GM21737 (cell line): Measurements from ENCODE around the gene GTF2H2C.
"Not testable (repeated sequence)": the region's sequence is repeated elsewhere in the genome, so short reads cannot be mapped to it uniquely, and the experiment has no call there.

Experiments used
- ATAC-seq: cut with Tn5 transposase; IDR thresholded peaks from one replicate; pipeline ENCODE4 v1.9.1; 2021; ENCODE audit warnings: mild to moderate bottlenecking, moderate library complexity; ENCODE audit not compliant: unreplicated experiment

GTF2H2C gene

DNA sequence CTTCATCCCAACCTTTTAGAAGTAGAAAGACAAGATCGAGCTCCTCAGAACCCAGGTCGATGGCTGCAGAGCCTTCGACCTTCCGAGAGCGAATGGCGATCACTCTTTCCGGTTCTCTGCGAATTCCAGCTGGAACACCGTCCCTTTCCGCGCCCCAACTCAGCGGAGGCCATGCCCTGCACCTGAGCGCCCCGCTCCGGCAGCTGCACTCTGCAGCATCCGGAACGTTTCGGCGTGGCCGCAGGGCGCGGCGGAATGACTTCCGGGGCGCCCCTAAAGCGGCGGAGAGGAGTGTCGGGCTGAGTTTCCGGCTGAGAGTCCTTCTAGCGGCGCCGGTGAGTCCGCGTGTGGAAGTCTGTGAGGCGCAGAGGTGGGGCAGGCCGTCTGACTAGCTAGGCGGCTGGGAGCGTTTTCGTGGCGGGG, at the start of gene GTF2H2C:
Gene GTF2H2C (plus strand): TSS at position 284 of the 423 bp plus-strand sequence. CDS start 4,942 bp downstream, outside the sequence.
- ATAC-seq, result peak; percentile 99

DNA sequence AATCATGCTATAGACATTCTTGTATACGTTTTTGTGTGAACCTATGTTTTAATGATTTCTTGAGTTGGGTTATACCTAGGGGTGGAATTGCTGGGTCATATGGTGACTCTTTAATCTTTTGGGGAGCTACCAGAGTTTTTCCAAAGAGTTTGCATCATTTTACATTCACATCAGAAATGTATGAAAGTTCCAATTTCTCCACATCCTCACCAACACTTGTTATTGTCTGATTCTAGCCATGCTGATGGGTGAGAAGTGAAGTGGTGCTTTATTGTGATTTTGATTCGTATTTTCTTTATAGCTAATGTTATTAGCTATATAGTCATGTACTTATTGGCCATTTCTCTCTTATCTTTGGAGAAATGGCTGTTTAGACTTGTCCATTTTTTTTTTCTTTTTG, 49.3 kb upstream of the GTF2H2C start:
- ATAC-seq, result no peak

DNA sequence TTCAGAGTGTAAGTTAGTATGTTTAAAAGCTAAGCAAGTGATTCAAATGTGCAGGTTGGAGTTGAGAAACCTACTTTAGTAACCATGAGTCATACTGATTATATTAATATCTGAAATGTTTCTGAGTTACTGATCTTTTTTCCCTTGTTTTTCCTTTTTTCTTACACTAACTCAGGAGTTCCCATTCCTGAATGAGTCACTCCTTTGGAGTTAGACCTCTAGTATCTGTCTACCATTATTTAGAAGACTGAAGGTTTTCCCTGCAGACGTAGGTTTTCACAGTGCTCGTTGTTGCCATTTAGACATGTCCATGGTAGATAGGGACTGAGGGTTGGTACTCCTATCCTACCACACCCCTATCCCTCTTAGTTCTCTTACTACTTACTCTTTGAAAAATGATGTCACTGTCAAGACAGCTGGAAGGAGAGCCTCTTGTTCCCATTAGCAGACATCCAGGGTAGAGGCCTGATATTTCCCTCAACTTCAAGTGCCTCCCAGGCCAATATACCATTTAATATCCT, 47.2 kb upstream of the GTF2H2C start:
- no peak for ATAC-seq

DNA sequence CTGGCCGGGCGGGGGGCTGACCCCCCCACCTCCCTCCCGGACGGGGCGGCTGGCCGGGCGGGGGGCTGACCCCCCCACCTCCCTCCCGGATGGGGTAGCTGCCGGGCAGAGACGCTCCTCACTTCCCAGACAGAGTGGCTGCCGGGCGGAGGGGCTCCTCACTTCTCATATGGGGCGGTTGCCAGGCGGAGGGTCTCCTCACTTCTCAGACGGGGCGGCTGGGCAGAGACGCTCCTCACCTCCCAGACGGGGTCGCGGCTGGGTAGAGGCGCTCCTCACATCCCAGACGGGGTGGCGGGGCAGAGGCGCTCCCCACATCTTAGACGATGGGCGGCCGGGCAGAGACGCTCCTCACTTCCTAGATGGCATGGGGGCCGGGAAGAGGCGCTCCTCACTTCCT, 44.4 kb upstream of the GTF2H2C start:
- not testable (repeated sequence) for ATAC-seq

DNA sequence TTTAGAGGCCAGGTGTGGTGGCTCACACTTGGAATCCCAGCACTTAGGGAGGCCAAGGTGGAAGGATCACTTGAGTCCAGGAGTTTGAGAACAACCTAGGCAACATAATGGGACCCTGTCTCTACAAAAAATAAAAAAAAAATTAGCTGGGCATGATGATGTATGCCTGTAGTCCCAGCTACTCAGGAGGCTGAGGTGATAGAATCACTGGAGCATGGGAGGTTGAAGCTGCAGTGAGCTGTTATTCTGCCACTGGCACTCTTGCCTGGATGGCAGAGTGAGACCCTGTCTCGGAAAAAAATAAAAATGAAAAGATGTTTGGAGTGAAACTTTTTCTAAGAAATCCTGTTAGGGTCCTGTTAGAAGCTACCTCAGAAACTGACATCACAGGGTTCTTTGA, 43.2 kb upstream of the GTF2H2C start:
- ATAC-seq, result no peak

DNA sequence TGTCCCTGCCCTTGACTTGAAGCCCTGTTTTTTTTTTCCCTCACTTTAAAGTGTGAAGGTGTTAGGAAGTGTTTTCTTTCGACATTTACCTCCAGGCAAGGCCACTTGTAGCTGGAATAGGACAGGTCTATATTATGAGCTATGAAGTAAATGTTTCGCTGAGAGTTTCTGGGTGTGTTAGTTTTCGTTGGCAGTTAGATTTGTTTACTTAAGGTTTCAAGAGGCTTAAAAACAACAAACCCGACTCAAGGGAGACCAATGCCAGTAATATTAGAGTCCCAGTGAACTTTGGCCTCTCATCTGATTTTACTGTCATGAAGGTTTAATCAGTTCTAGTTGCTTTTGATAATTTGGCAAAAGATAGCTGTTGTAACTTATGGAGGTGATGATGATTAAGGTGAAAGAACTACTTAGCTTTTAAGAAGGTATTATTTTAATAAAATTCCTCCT, 42.2 kb upstream of the GTF2H2C start:
- no peak for ATAC-seq

DNA sequence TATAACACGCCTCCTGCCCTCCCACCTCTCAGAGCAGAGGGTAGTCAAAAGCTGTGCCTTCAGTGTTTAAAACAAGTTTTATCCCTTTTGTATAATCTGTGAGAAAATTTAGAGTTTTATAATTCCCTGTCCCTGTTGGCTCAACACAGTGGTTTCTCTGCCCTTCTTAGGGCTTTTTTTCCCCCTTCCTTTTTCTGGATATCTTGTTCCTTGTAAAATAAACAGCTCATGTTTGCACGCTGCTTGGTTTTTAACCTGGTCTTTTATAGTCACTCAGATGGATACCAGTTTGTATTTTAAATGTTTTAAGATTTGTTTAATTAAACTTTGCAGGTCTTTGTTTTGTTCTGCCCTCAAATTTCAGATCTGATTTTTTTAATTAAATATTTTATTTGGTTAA, 40.7 kb upstream of the GTF2H2C start:
- ATAC-seq, result no peak

DNA sequence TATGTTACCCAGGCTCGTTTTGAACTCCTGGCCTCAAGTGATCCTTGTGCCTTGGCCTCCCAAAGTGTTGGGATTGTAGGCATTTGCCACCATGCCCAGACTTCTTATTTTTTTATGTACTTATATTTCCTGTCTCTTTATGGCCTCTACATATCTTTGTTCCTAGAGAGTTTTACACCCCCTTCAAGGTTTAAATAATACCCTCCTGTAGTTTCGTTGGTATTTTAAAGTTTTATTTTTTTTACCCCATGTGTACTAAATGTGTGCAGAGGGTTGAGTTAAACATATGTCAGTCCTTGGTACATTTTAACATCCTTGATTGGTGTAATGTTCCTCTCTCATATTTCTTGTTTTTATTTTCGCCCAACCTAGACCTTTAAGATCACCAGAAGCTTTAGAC, 38.0 kb upstream of the GTF2H2C start:
- ATAC-seq, result no peak

DNA sequence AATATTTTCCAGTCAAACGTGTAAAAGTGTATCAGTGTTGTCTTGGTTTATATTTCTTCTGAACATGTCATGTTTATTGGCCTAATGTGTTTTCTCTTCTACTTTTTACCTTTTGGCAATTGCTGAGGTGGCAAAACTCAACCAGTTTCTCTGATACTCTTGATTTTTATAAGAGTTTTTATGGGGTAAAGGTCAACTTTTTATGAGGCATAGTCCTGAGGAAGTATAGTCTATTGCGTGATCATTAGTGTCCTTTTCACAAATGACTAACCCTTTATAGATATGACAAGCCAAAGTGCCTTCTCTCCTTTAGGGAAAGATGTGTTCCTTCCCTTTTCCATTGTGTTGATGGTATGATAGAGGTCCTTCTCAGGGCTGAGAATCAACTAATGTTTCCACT, 34.5 kb upstream of the GTF2H2C start:
- ATAC-seq, result no peak

DNA sequence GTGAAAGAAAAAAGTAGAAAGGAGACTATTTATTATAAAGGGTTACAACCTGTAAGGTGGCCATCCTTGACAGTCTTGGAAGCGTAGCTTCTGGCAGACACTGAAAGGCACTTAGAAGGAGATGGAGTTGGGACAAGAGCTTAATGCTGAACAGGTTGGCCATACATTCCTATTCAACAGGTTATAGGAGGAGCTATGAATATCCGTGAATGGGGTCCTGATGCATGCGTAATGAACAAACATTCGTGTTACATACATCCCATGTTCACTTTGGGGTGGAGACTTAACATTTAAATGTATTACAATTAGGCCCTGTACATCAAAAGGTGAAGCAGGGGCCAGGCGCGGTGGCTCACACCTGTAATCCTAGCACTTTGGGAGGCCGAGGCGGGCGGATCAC, 33.3 kb upstream of the GTF2H2C start:
- no peak for ATAC-seq

DNA sequence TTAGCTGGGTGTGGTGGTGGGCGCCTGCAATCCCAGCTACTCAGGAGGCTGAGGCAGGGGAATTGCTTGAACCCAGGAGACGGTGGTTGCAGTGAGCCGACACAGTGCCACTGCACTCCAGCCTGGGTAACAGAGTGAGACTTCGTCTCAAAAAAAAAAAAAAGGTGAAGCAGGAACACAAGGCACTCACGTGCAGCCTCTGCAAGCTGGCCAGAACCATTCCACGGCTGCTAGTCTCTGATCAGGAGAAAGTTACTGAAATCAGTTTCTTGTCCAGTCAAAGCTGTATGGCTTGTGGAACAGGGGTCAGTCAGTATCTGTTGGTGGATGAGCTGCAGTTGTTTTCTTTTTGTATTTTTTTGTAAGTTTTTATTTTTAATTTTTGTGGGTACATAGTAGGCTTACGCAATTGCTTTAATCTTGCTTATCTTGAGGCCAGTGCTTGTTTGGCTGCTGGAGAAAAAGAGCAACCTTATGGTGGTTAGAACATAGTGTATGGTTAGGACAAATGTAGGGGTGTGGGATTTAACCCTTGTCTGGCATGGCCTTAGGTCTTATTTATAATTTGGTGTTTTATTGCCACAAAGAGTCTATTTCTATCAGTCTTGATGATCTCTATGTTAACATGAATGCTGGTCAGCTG, 32.7 kb upstream of the GTF2H2C start:
- ATAC-seq, result no peak

DNA sequence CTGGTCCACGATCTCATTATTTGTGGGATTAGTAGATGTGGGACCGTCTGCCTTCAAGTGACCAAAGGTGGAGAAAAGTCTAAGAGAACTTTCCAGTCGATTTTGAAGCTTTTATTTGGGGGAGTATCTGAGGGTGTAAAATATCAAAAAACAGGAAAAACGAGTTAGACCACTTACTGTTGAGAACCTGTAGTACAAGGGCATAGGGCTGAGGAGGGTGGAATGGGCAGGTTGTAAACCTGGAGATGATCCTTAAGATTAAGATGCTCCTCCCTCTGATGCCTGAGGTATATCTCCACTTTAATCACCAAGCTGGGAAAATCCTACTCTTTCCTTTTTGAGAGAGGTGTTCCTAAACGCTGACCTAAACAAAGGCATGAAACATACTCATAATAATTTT, 32.0 kb upstream of the GTF2H2C start:
- ATAC-seq, result no peak

DNA sequence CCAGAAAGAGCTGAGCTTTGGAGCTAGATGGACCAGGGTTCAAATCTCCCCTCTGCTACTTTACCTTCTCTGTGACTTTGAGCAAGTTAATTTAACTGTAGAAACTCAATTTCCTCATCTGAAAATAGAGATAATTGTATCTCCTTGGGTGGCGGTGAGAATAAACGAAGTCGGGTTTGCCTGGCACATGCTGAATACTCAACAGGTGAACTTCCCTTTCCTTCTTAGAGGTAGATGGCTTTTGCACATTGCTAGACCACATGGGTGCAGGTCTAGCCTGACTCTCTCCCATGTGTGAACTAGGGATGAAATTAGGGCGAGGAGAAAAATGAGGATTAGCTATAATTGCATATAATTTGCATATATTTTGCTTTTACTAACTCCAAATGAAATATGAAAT, 31.4 kb upstream of the GTF2H2C start:
- no peak for ATAC-seq

DNA sequence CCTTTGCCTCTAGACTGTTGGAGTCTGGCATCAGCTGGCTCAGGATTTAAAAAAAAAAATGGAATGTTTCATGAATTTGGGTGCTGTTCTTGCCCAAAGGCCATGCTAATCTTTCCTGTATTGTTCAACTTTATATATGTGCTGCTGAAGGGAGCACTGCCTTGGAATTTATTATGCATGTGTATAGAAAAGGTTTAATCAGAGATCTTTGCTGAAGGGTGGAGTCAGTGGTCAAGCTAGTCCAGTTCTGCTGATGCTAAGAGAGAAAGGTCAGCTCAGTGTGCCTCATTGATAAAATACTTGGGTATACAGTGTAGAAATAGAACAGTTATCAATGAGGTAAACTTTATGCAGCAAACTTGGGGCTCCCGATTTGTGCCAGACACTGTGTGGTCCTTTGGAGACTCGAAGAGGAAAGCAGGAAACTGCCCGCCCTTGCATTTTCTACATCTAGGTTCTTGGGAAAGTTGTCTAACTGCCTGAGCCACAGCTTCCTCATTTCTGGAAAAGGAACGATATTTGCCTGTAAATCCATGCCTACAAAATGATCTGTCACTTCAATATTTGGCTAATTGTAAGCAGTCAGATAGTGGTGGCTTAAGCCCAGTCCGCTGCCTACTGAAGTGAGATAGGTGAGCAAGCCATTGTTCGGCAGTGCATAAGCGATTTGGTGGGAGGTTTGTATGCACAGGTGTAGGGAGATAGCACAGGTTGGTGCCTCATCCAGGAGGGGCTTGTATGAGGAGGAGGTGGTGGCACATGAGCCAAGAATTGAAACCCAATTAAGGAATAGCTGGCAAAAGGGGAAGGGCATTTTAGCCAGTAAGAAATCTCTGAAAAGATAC, 29.2 kb upstream of the GTF2H2C start:
- no peak for ATAC-seq

DNA sequence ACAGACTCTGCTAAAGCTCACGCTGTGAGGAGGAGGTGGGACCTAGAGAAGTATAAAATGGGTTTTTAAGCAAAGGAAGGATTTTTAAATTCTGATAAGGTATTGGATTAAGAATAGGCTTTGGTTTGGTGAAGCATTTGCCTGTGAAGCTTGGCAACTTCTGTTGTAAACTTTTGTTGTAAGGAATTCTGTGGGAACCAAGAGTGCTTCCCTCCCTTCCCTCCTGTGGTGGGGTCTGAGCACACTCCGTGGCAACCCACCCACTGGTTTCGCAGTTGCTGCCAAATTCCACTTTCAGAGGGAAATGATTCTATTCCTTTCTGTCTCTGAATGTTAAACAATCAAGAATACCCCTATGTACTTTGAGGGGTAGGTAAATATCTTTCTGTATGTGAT, 28.6 kb upstream of the GTF2H2C start:
- no peak for ATAC-seq

DNA sequence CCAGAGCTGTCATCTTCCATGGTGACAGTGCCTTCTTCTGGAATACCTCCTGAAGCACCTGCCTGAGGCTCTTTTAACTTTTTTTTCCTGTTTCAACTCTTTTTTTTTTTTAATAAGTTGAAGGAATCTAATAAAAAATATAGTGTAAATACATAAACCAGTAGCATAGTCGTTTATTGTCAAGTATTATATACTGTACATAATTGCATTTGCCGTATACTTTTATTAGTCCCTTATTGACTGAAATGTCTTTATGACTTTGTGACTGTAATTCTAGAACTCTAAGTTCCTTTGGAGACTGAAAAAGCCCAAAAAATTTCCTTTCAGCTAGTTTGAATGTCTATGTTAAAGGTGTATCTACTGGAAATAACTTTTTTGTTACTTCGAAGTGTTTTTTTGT, 22.1 kb upstream of the GTF2H2C start:
- ATAC-seq, result not testable (repeated sequence)

DNA sequence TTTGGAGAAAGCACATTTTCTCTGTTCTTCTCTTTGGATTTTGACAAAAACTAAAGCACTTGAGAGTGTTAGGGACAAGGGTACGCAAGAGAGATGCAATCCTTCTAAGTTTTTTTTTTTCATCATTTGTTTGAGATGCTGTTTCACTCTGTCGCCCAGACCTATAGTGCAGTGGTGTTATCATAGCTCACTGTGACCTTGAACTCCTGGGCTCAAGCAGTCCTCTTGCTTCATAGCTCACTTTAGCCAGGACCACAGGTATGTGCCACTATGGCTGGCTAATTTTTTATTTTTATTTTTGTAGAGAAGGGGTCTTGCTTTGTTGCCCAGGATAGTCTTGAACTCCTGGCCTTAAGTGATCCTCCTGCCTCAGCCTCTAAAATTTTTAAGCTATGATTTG, 21.3 kb upstream of the GTF2H2C start:
- ATAC-seq, result not testable (repeated sequence)

DNA sequence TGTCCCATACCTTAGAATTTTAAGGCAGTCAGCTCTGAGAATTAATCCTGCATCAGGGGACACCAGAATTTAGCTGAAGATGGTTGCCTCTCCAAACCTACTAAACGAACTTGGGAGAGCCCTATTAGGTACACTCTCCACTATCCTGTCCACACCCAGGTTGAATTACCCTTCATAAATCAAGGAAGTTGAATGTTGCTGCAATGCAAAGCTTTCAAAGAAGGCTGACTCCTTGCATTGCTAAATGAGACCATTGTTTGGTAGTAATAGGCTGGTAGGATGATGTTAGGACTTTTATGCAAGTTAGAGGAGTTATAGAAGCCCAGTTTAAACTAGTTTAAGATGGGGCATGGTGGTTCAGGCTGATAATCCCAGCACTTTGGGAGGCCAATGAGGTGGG, 18.6 kb upstream of the GTF2H2C start:
- ATAC-seq, result not testable (repeated sequence)

DNA sequence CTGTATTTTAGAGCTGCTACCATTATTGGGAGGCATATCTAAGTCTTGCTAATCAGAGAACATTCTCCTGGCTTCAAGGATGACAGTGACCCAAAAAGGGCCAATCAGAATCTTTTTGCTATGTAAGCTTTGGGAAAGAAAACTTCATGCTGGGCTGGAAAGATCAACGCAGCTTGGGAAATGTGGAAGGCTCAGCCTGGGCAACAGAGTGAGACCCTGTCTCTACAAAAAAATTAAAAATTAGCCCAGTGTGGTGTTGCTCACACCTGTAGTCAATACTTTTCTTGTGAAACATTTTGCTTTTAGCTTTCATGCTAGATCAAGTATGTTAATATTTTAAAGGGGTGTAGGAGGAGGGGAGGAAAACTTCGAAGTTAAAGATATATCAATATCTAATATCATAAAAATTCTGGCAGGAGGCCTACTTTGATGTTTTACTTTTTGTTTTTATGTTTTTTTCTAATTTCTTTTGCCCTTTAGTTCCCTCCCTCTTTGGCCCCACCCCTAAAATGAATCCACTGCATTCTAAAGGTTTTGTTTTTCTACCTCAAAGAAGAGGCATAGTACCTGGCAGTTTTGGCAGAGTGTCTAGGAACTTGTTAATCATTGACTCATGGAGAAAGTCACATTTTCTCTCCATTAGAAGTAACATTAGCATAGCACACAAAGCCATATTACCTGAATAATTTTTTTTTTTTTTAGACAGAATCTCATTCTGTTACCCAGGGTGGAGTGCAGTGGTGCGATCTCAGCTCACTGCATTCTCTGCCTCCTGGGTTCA, 17.0 kb upstream of the GTF2H2C start:
- not testable (repeated sequence) for ATAC-seq

DNA sequence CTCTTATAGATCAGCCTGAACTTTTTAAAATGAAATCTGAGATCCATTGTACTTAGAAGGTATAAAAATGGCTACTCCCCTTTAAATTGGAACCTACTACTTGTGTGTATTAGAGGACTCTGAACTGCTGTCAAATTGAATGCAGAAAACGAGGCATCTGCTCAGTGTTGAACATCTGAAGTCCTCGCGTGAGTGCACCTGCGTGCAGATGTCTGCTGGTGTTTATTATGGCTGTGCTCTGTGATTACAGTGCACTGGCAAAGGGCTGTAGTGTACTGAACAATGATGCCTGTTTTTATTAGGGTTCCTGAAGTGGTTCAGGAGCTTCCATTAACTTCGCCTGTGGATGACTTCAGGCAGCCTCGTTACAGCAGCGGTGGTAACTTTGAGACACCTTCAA, 15.4 kb upstream of the GTF2H2C start:
- ATAC-seq, result not testable (repeated sequence)
